Measurements from ENCODE around the gene SMARCD3.

The SMARCD3 gene

DNA sequence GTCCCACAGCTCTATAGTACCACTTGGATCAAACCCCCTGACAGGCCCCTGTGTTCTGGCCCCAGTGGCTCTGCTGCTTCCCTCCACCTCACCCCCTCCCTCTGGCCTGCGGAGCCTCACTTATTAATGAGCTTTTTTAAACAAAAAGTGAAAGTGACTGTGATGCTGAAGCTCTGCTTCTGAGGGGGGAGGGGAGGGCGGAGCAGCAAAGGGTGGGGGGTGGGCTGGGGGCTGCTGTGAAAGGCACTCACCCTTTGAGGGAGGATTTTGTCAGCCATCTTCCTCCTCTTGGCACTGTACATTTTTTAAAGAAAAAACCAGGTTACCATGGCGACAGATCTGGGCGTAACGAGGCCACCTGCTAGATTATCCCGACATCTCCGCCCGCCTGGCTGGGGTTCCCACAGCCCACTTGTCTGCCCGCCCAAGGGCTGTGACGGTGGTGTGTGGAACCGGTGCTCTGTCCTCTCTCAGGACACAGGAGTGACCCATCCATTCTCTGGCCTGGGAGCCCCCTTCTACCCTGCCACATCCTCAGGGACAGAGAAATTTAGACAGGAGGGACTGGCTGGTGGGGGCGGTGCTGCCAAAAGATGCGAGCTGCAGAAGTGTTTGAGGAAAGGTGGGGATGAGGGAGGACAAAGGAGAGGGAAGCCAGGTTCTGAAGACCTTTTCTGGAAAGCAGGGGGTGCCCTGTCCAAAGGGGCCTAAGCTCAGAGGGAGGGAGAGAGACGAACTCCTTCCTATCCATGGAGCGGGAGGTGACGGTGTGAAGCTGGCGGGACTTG is 4.9 kb downstream of the SMARCD3 start:
- no peak for DNase-seq (ENCODE audit: low read depth, low spot score)
- H3K9me3 ChIP-seq (ENCODE audit: insufficient read depth, low read length), result no peaks in the 10 kb centered on the region
- H3K36me3 ChIP-seq (ENCODE audit: insufficient read depth, insufficient read length, low read length), result peaks cover 20% of the 10 kb centered on the region
- no peak overlapping the region for H3K4me3 ChIP-seq (ENCODE audit: insufficient read length, low read depth)
- no peak overlapping the region for H3K9ac ChIP-seq (ENCODE audit: insufficient read length, low read depth)
- H3K27me3 ChIP-seq (ENCODE audit: insufficient read depth, insufficient read length), result peaks cover 35% of the 10 kb centered on the region
- H3K4me1 ChIP-seq (ENCODE audit: insufficient read depth, insufficient read length), result peaks cover 21% of the 10 kb centered on the region
- TF ChIP-seq YY1 (IDR thresholded peaks at IDR 0.05; ENCODE audit: insufficient read depth, insufficient read length), result no peak
- no peak for TF ChIP-seq SUZ12 (IDR thresholded peaks at IDR 0.05; ENCODE audit: extremely low read depth, insufficient read depth, insufficient read length)
- no peak for TF ChIP-seq ZNF274 (IDR thresholded peaks at IDR 0.05; ENCODE audit: low read depth, low read length)

GRCh38 chr7:151243045-151243349 is 5.5 kb downstream of the SMARCD3 start:
- peaks cover 21% of the 10 kb centered on the region for H3K4me1 ChIP-seq (ENCODE audit: insufficient read depth, insufficient read length)
- H3K36me3 ChIP-seq (ENCODE audit: insufficient read depth, insufficient read length, low read length), result peaks cover 23% of the 10 kb centered on the region
- no peaks in the 10 kb centered on the region for H3K9me3 ChIP-seq (ENCODE audit: insufficient read depth, low read length)
- no peak overlapping the region for H3K9ac ChIP-seq (ENCODE audit: insufficient read length, low read depth)
- H3K4me3 ChIP-seq (ENCODE audit: insufficient read length, low read depth), result no peak overlapping the region
- DNase-seq (ENCODE audit: low read depth, low spot score), result no peak
- H3K27me3 ChIP-seq (ENCODE audit: insufficient read depth, insufficient read length), result peaks cover 32% of the 10 kb centered on the region
- TF ChIP-seq ZNF274 (IDR thresholded peaks at IDR 0.05; ENCODE audit: low read depth, low read length) (no peak), SUZ12 (IDR thresholded peaks at IDR 0.05; ENCODE audit: extremely low read depth, insufficient read depth, insufficient read length) (no peak), YY1 (IDR thresholded peaks at IDR 0.05; ENCODE audit: insufficient read depth, insufficient read length) (no peak)

GRCh38 chr7:151242159-151243044 is 6.1 kb downstream of the SMARCD3 start:
- Histone ChIP-seq H3K9ac (ENCODE audit: insufficient read length, low read depth) (no peak overlapping the region), H3K4me3 (ENCODE audit: insufficient read length, low read depth) (no peak overlapping the region), H3K36me3 (ENCODE audit: insufficient read depth, insufficient read length, low read length) (peaks cover 29% of the 10 kb centered on the region), H3K27me3 (ENCODE audit: insufficient read depth, insufficient read length) (peaks cover 28% of the 10 kb centered on the region), H3K4me1 (ENCODE audit: insufficient read depth, insufficient read length) (peaks cover 17% of the 10 kb centered on the region), H3K9me3 (ENCODE audit: insufficient read depth, low read length) (no peaks in the 10 kb centered on the region)
- no peak for DNase-seq (ENCODE audit: low read depth, low spot score)
- no peak for TF ChIP-seq YY1 (IDR thresholded peaks at IDR 0.05; ENCODE audit: insufficient read depth, insufficient read length)
- TF ChIP-seq ZNF274 (IDR thresholded peaks at IDR 0.05; ENCODE audit: low read depth, low read length), result no peak
- TF ChIP-seq SUZ12 (IDR thresholded peaks at IDR 0.05; ENCODE audit: extremely low read depth, insufficient read depth, insufficient read length), result no peak

GRCh38 chr7:151241755-151242096 is 6.8 kb downstream of the SMARCD3 start:
- Histone ChIP-seq H3K4me3 (ENCODE audit: insufficient read length, low read depth) (no peak overlapping the region), H3K36me3 (ENCODE audit: insufficient read depth, insufficient read length, low read length) (peaks cover 36% of the 10 kb centered on the region), H3K27me3 (ENCODE audit: insufficient read depth, insufficient read length) (peaks cover 21% of the 10 kb centered on the region), H3K9me3 (ENCODE audit: insufficient read depth, low read length) (no peaks in the 10 kb centered on the region), H3K4me1 (ENCODE audit: insufficient read depth, insufficient read length) (peaks cover 14% of the 10 kb centered on the region), H3K9ac (ENCODE audit: insufficient read length, low read depth) (no peak overlapping the region)
- DNase-seq (ENCODE audit: low read depth, low spot score), result no peak
- TF ChIP-seq SUZ12 (IDR thresholded peaks at IDR 0.05; ENCODE audit: extremely low read depth, insufficient read depth, insufficient read length), result no peak
- no peak for TF ChIP-seq YY1 (IDR thresholded peaks at IDR 0.05; ENCODE audit: insufficient read depth, insufficient read length)

DNA sequence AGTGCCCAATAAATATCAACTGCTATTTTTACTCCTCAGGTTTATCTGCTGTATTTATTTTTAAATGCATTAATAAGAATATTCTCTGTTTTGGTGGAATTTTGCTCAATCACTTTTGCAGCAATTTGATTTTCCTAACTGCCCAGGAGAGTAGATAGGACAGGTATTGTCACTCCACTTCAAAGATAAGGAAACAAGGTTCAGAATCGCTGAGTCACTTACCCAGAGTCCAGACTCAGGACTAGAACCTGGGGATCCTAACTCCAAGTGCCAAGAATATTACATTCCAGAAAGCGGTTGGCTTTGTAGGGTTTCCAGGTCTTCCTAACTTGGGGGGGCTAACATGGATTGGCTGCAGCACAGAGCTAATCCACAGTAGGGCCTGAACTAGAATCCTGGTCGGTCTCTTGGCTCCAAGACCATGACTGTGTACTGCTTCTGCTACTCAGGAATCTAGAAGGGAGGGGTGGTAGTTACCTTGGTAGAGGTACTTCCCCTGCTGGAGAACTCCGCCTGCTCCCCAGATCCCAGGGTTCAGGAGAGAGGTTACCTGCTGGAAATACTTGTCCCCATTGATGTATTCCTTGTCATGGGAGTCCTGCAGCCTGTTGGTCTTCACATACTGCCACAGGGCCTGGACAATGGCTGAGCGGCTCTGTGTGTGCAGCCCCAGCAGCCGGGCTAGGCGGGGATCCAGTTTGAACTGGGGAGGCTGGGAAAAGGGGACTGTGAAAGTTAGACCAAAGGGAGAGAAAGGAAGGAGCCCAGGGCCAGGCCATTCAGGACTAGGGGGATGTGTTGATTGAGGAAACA is 7.3 kb downstream of the SMARCD3 start:
- Histone ChIP-seq H3K9me3 (ENCODE audit: insufficient read depth, low read length) (no peaks in the 10 kb centered on the region), H3K36me3 (ENCODE audit: insufficient read depth, insufficient read length, low read length) (peaks cover 42% of the 10 kb centered on the region), H3K4me3 (ENCODE audit: insufficient read length, low read depth) (no peak overlapping the region), H3K4me1 (ENCODE audit: insufficient read depth, insufficient read length) (peaks cover 12% of the 10 kb centered on the region), H3K9ac (ENCODE audit: insufficient read length, low read depth) (no peak overlapping the region), H3K27me3 (ENCODE audit: insufficient read depth, insufficient read length) (peaks cover 15% of the 10 kb centered on the region)
- DNase-seq (ENCODE audit: low read depth, low spot score), result no peak
- TF ChIP-seq SUZ12 (IDR thresholded peaks at IDR 0.05; ENCODE audit: extremely low read depth, insufficient read depth, insufficient read length) (no peak), YY1 (IDR thresholded peaks at IDR 0.05; ENCODE audit: insufficient read depth, insufficient read length) (no peak), ZNF274 (IDR thresholded peaks at IDR 0.05; ENCODE audit: low read depth, low read length) (no peak)

DNA sequence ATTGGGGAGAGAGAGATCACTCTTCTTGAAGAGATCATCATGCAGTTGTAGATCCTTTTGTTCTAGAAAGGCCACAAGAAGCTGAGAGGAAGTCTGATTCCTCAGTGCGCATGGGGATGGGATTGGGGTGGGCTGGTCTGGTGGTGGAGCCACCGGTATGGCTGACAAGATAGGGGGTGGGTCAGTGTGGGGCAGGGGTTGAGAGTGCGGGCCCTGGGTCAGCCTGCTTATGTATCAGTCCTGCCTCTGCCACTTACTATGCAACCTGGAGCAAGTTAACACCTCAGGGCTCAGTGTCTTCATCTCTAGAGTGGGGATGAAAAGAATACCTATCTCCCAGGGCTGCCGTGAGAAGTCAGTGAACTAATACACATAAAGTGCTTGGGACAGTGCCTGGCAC is 8.0 kb downstream of the SMARCD3 start:
- Histone ChIP-seq H3K36me3 (ENCODE audit: insufficient read depth, insufficient read length, low read length) (peaks cover 48% of the 10 kb centered on the region), H3K9ac (ENCODE audit: insufficient read length, low read depth) (no peak overlapping the region), H3K9me3 (ENCODE audit: insufficient read depth, low read length) (no peaks in the 10 kb centered on the region), H3K4me3 (ENCODE audit: insufficient read length, low read depth) (no peak overlapping the region), H3K4me1 (ENCODE audit: insufficient read depth, insufficient read length) (peaks cover 10% of the 10 kb centered on the region), H3K27me3 (ENCODE audit: insufficient read depth, insufficient read length) (peaks cover 9% of the 10 kb centered on the region)
- DNase-seq (ENCODE audit: low read depth, low spot score), result no peak
- TF ChIP-seq ZNF274 (IDR thresholded peaks at IDR 0.05; ENCODE audit: low read depth, low read length), result no peak
- no peak for TF ChIP-seq SUZ12 (IDR thresholded peaks at IDR 0.05; ENCODE audit: extremely low read depth, insufficient read depth, insufficient read length)
- TF ChIP-seq YY1 (IDR thresholded peaks at IDR 0.05; ENCODE audit: insufficient read depth, insufficient read length), result no peak
